SK-N-SH (cell line): ENCODE measurements around the gene PBX2.
A peak's percentile ranks its signal among the peaks of the same experiment; 100 is the strongest.

Source experiments
- CTCF ChIP-seq: fragments of 200-600 bp; sonication (generic); IDR thresholded peaks from 2 replicates; pipeline ENCODE4 v1.6.1; 2017; ENCODE audit warnings: antibody characterized with exemption, mild to moderate bottlenecking, moderate library complexity
- EP300 ChIP-seq, 2 experiments: IDR thresholded peaks; 2 replicates each; pipeline versions ENCODE4 v1.4.0 to v1.6.1; 2012; ENCODE audit warnings: borderline replicate concordance in 1 of 2, low read depth in 1 of 2, low read length in 1 of 2
- EZH2phosphoT487 ChIP-seq: fragments of 200-600 bp; sonication (generic); IDR thresholded peaks from 2 replicates; pipeline ENCODE4 v1.6.1; 2017; ENCODE audit warnings: low read depth, mixed run types, mild to moderate bottlenecking, antibody characterized with exemption, moderate library complexity, borderline replicate concordance
- FOXJ3 ChIP-seq: sonication (generic); formaldehyde crosslinking; IDR thresholded peaks from 2 replicates; pipeline ENCODE4 v1.5.1; 2020; ENCODE audit warnings: mild to moderate bottlenecking, missing genetic modification reagents
- GATA2 ChIP-seq: sonication (generic); formaldehyde crosslinking; IDR thresholded peaks from 2 replicates; pipeline ENCODE4 v1.5.0; 2020; ENCODE audit warnings: mild to moderate bottlenecking, missing genetic modification reagents
- MAX ChIP-seq: IDR thresholded peaks from 2 replicates; pipeline ENCODE4 v1.4.0; 2012; ENCODE audit warnings: low read depth
- POLR2AphosphoS5 ChIP-seq: IDR thresholded peaks from 2 replicates; pipeline ENCODE4 v1.6.1; 2012; ENCODE audit warnings: low read depth, low read length
- RAD21 ChIP-seq: IDR thresholded peaks from 2 replicates; pipeline ENCODE4 v1.6.1; 2012; ENCODE audit warnings: mild to moderate bottlenecking, low read length
- REST ChIP-seq: IDR thresholded peaks from 2 replicates; pipeline ENCODE4 v1.6.1; 2012; ENCODE audit warnings: mild to moderate bottlenecking, low read depth, low read length, moderate library complexity
- TAF1 ChIP-seq: IDR thresholded peaks from 2 replicates; pipeline ENCODE4 v1.6.1; 2012; ENCODE audit warnings: low read depth, mild to moderate bottlenecking, low read length, moderate library complexity, borderline replicate concordance
- TEAD4 ChIP-seq: IDR thresholded peaks from 2 replicates; pipeline ENCODE4 v1.4.0; 2012; ENCODE audit warnings: mild to moderate bottlenecking, borderline replicate concordance; ENCODE audit not compliant: insufficient read depth
- USF1 ChIP-seq: IDR thresholded peaks from 2 replicates; pipeline ENCODE4 v1.4.0; 2012; ENCODE audit warnings: low read depth, borderline replicate concordance
- USF2 ChIP-seq: fragments of 150-350 bp; IDR thresholded peaks from 2 replicates; pipeline ENCODE4 v1.6.1; 2017; ENCODE audit warnings: antibody characterized with exemption, low read length, low read depth, borderline replicate concordance

GRCh38 chr6:32176476-32177182 is 13.4 kb downstream of the PBX2 start:
- TF ChIP-seq TAF1 (no peak), POLR2AphosphoS5 (no peak), CTCF (no peak), RAD21 (no peak), EZH2phosphoT487 (no peak), TEAD4 (no peak), FOXJ3 (CRISPR knock-in tag) (no peak), USF2 (no peak), GATA2 (CRISPR knock-in tag) (no peak), REST (no peak), EP300 (IDR thresholded peaks at IDR 0.05; ENCODE audit: borderline replicate concordance in 1 of 2, low read depth in 1 of 2, low read length in 1 of 2) (no peak), MAX (no peak), USF1 (peak; percentile 10; the same call in 1 of the 2 replicates)
